Fibroblast of the aortic adventitia (primary cell): Measurements from ENCODE around the gene HAUS1. TPM values are rescaled to one million over a fixed set of nuclear protein-coding genes. Genes with fewer than 3 reads are reported as not detected.

Experiments
- DNase-seq: peaks from one replicate; pipeline ENCODE4 v3.0.0-alpha.2; 2010; ENCODE audit warnings: low read depth
- H3K4me3 ChIP-seq: 2 replicates; pipeline ENCODE4 v1.5.1; 2011; ENCODE audit warnings: low read depth, mild to moderate bottlenecking, control low read depth, low read length, moderate library complexity
- CTCF ChIP-seq: IDR thresholded peaks from 2 replicates; pipeline ENCODE4 v1.5.1; 2011; ENCODE audit warnings: mild to moderate bottlenecking, low read length, control low read depth, inconsistent platforms; ENCODE audit not compliant: insufficient read depth
- small RNA-seq: library from RNA; depleted of rRNA; stranded (forward); fragments of <200 nt; gene quantifications from one replicate; pipeline ENCODE3, GENCODE V24; 2012
- total RNA-seq: library from RNA; depleted of rRNA; stranded (reverse); fragments of >200 nt; gene quantifications from 2 replicates; pipeline ENCODE4 v1.2.3, GENCODE V29; 2012; ENCODE audit warnings: low replicate concordance

Gene HAUS1
- total RNA-seq, 1 donor: 54.7 TPM

GRCh38 chr18:46171331-46171730 lies 67.1 kb downstream of the HAUS1 start:
- H3K4me3 ChIP-seq: no peak overlapping the region
- no peak for TF ChIP-seq CTCF
- DNase-seq: no peak

- peak; percentile 87 for DNase-seq
- H3K4me3 ChIP-seq: peak overlapping the region; percentile 74
- peak; percentile 98 for TF ChIP-seq CTCF
These were observed 69.5 kb downstream of the HAUS1 start for GRCh38 chr18:46173393-46174341.

GRCh38 chr18:46174342-46175041 lies 70.3 kb downstream of the HAUS1 start:
- DNase-seq: peak; percentile 25
- peak overlapping the region; percentile 74 for H3K4me3 ChIP-seq
- TF ChIP-seq CTCF: peak; percentile 13

- TF ChIP-seq CTCF: no peak
- H3K4me3 ChIP-seq: no peak overlapping the region
- DNase-seq: no peak
These were observed 71.8 kb downstream of the HAUS1 start for GRCh38 chr18:46176001-46176400.

Small RNA genes lying within 50 kb of the gene (small RNA-seq; reads per million reads assigned to genes)
- not detected for gene RNU6-1278P
- not detected for gene RNY4P37

Other genes with a start within 250 kb of the HAUS1 start
- 14.6 and 66.3 TPM in 2 replicates for gene EPG5, start 137.1 kb upstream of the HAUS1 start, total RNA-seq
- gene PSTPIP2, start 32.1 kb upstream of the HAUS1 start, total RNA-seq: 2.0 and 6.4 TPM in 2 replicates
- gene ATP5F1A, start 6.1 kb upstream of the HAUS1 start, total RNA-seq: 609 and 2,625 TPM in 2 replicates